ENCODE results near the gene SRBD1.

SRBD1 gene

DNA sequence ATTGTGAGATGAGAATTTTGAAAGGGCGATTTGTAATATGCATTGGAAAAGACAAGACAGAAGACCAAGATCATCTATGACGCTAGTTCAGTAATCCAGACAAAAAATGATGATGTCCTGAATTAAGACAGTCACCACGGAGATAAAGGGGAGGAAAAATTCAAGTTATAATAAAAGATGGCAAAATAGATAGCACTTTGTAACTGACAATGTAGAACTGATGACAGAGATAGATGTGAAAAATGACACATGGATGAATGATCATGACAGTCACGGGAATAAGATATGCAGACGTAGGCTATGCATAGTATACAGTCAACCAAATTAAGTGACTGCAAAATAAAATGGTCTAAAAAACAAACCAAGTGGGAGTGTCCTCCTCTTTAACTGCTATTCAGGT lies 59.2 kb downstream of the SRBD1 start:
- no peak for DNase-seq (ENCODE audit: low read depth)

DNA sequence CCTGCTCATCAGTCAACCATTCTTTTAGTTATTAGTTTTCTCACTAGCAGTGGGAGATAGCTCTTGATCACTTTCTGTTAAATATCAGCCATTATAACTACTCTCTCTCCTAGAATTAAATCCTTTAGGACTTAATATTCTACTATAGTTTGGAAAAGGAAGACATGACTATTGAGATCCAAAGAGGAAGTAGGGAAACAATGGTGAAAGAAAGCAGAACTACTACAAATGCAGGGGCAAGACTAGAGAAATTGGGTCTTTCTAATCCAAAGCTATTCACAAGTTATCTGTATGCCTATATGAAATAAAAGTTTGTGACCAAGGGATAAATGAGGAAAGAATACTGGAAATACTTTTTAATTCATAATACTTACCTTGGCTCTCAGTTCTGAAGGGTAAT lies 65.1 kb downstream of the SRBD1 start:
- no peak for DNase-seq (ENCODE audit: low read depth)

DNA sequence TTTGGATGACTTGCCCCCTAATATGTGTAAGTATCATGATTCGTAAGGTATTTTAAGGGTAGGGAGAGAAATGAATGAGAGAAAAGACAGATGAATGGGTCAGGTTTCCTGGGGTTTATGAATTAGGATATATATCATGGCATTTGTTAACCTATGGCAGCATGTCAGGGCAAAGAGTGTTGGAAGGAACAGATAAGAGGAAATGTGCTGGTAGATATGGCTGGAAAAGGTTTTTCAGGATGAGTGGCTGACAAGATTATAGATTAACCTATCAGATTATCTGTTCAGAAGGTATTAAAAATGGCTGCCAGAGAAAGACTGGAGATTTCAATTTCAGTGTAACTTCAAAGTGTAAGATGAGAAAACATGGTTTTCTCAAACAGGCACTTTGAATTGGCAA lies 67.8 kb downstream of the SRBD1 start:
- DNase-seq (ENCODE audit: low read depth), result no peak

DNA sequence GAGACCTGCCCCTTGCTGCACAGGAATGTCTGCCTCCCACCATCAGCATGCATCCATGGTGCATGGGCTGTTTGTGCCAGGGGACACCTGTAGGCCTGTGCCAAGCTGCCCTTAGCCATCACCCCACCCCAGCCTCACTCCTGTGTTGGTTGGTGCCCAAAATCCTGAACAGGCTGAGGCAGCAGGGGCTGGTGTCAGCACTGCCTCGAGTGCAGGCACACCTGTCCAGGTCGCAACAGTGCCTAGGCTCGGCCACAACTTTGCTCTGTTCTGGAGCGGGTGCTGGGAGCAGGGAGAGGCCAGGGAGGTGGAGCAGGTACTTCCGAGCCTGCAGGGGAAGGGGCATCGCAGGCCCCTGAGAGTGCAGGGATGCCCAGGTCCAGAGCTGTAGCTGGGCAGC lies 69.1 kb downstream of the SRBD1 start:
- DNase-seq (ENCODE audit: low read depth), result no peak

DNA sequence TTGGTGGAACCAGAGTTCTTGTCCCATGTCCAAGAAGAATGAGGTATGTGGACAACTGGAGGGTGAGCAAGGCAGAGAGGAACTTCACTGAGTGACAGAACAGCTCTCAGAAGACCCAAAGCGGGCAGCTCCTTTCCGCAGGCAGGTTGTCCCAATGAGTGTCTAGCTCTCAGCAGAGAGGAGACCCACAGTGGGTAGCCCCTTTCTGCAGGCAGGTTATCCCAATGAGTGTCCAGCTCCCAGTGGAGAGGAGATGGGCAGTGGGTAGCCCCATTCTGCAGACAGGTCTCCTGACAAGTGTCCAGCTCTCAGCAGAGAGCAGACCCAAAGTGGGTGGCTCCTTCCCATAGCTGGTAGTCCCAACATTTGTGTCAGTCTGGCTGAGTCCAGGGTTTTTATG lies 69.6 kb downstream of the SRBD1 start:
- no peak for DNase-seq (ENCODE audit: low read depth)

DNA sequence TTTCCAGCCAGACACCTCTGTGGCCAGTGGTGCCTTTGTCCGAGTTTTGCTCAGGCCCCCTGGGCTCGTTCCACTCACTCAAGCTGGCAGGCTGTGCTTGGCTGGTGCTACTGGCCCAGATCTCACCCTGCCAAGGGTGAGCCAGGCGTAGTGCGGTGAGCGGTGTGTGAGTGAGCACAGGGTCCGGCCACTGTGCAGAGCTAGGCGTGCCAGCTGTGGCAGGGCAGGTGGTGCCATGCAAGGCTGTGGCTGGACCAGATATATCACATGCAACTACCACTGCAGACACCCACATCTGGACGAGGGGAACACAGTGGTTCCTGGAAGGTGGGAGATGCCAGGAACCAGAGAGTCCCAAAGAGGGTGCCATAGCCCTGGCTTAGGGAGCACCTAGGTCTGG lies 70.1 kb downstream of the SRBD1 start:
- DNase-seq (ENCODE audit: low read depth), result no peak

DNA sequence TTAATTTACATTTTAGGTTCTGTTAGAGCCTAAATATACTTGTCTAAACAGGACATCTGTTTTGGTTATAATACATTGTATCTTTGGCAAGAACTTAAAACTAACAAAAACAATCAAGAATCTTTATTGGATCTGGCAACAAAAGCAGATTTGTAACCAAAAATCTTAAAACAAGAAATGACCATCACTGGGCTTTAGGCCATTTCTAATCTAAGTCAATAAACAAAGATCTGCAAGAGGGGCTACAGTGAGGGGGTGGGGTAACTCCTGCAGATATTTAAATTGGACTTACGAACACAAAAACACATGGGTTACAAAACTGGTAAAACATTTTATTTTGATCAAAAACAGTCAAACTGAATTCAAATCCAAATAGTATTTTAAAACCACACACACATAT lies 77.3 kb downstream of the SRBD1 start:
- DNase-seq (ENCODE audit: low read depth), result no peak

DNA sequence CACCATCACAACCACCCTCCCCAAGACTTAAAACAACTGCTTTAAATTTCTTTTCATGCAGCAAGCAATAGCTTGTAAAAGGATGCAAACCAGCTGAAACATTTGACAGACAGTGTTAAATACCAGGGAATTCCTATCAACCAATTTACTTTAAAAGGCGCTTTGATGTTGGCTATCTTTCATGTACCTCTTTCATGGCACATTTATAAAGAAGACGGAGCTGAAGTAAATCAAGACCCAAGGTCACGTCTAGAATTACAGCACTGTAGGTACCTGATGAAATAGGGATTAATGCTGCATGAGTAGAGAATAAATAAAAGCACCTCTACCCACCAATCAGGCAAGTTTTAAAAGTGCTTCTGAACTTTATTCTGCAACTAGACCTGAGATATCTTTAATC lies 78.9 kb downstream of the SRBD1 start:
- DNase-seq (ENCODE audit: low read depth), result no peak

DNA sequence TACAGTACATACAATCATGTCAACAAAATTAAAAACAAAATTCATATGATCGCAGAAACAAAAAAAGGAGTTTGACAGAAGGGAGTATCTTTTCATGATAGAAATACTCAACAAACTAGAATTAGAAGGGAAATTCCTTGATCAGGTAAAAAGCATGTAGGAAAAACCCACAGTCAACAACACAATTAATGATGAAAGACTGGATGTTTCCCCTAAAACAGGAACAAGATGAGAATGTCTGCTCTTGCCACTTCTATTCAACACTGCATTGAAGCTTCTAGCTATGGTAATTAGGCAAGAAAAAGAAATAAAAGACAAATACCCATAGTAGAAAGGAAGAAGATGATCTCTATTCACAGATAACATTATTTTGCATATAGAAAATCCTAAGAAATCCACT lies 87.1 kb downstream of the SRBD1 start:
- no peak for DNase-seq (ENCODE audit: low read depth)

DNA sequence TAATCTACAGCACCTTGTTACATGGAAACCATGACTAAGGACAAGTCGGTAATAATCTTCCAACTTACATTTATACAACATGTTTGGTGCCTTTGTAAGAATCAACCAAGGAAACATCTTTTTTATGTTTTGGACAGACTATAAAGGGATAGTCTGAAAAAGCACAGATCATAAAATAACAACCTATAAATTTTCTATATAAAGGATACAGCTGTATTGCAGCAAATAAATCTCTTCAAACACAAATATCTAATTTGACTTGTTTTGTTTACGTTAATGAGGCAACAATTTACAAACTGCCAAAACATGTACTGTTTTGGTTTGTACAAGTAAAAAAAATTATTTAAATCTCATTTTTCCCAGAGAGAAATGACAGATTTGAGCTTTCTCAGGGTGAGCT lies 92.5 kb downstream of the SRBD1 start:
- DNase-seq (ENCODE audit: low read depth), result no peak

DNA sequence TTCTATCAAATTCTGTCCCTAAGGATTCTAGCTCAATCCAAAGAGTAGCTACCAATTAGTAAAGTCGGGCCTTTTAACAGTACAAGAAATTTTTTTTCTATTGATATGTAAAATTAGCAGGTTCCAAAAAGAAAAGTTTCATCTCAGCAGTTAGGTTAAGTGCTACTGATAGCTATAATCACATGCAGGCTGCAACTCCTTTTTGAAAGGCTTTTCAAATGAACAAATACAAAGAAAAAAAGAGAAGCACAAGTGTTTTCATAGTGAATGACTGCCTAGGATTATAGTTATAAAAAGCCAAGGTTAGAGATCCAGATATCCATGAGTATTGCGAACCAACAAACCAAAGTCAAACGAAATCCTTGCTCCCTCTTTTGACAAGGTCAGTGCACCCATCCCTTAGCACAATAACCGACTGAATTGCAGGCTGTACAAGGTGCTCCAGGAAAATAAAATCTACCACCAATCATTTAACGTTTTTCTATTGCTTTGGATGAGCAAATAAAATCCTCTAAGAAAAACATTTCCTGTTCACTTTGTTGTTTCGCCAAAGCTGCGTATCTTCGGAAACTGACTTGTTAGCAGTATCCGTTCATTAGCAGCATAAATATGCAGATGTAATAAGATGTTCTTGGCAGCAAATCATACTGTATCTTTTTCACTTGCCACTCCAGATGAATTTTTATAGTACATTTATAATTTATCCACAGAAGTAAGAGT lies 100.2 kb downstream of the SRBD1 start:
- DNase-seq (ENCODE audit: low read depth), result no peak

DNA sequence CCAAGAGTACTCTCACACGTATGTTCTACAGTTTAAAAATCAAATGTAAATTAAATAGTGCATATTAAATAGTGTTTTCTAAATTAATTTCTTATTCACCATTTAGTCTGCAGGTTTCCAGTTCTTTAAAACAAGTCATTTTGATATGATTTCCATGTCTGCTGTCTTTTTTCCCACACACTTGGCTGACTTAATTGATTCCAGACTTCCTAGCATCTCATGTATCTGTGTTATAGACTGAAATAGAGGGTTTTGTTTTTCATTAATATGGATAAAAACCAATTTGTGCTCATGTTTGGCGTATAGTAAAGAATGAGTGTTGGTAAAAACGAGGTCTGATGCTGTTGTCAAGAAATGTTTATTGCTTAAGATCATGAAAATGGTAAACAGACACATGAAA lies 104.3 kb downstream of the SRBD1 start:
- no peak for DNase-seq (ENCODE audit: low read depth)

DNA sequence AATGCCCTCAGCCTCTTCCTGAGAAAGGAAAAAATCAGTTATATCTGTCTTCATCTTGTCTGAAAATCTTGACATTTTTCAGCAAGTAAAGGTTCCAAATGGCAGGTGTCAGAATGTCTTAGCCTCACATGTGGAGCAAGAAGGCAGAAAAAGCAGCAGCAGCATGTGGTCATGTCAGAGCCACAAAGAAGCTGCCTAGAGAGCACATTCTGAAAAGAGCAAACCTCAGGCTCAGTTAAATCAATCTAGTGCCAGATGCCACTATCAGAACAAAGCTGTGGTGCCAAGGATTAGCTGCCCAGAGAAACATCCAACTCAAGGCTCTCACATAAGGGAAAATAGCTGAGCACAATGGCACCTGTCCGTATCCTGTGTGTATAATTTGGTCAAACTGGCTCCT lies 105.9 kb downstream of the SRBD1 start:
- no peak for DNase-seq (ENCODE audit: low read depth)

DNA sequence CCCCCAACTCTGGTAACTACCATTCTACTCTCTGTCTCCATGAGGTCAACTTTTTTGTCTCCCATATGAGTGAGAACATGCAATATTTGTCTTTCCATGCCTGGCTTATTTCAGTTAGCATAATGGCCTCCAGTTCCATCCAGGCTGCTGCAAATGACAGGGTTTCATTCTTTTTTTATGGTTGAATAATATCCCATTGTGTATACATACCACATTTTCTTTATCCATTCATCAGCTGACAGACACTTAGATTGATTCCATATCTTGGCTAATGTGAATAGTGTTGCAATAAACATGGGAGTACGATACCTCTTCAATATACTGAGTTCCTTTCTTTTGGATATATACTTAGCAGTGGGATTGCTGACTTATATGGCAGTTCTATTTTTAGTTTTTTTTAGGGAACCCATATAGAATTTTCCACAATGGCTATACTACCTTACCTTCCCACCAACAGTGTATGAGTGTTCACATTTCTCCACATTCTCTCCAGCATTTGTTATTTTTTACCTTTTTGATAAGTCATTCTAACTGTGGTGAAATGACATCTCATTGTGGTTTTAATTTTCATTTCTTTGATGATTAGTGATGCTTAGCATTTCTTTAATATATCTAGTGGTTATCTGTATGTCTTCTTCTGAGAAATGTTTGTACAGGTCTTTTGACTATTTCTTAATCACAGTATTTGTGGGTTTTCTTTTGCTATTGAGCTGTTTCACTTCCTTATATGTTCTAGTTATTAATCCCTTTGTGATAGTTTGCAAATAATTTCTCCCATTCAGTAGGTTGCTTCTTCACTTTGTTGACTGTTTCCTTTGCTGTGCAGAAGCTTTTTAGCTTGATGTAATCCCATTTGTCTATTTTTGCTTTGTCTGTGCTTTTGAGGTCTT lies 112.2 kb downstream of the SRBD1 start:
- DNase-seq (ENCODE audit: low read depth), result no peak

DNA sequence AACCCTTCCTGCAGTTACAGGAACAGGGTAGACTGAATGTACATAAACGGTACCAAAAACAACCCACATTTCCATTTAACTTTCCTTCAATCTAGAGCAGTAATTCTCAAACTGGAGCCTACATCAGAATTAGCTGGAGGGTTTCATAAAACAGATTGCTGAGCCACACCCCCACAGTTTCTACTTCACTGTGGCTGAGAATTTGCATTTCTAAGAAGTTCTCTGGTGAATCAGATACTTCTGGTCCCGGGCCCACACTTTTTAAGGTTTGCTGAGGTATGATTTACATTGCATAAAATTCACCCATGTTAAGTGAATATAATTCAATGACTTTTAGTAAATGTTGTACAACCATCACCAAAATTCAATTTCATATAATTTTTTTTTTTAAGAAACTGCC lies 113.7 kb downstream of the SRBD1 start:
- DNase-seq (ENCODE audit: low read depth), result no peak

DNA sequence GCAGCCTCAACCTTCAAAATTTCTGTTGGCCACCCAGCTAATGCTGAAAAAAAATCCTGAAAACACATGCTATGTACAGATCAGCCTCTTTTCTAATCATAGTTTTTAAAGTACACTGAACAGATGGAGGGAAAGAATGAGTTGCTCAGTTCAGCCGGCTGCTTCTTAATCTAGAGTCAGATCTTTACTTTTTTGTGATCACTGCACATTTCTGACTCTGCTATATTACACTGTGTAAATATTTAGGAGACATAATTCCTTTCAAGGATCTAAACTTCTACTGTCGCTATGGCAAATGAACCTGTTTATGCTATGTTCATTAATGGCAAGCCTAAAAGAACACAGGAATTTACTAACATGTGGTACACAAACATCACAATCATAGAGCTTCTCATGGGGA lies 114.2 kb downstream of the SRBD1 start:
- DNase-seq (ENCODE audit: low read depth), result no peak

DNA sequence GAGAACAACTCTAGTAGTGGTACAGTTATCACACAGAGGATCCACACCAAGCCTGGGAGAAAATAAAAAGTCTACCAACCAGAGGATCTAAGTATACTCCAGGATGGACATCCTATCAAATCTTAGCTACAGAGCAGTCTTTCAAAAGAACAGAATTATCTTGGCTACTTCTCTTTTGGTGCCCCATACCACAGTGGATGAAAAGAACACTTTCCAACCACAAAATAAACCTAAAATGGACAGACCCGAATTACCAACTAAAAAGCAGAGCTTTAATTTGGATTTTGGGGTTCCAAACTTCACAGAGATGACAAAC lies 116.1 kb downstream of the SRBD1 start:
- no peak for DNase-seq (ENCODE audit: low read depth)

DNA sequence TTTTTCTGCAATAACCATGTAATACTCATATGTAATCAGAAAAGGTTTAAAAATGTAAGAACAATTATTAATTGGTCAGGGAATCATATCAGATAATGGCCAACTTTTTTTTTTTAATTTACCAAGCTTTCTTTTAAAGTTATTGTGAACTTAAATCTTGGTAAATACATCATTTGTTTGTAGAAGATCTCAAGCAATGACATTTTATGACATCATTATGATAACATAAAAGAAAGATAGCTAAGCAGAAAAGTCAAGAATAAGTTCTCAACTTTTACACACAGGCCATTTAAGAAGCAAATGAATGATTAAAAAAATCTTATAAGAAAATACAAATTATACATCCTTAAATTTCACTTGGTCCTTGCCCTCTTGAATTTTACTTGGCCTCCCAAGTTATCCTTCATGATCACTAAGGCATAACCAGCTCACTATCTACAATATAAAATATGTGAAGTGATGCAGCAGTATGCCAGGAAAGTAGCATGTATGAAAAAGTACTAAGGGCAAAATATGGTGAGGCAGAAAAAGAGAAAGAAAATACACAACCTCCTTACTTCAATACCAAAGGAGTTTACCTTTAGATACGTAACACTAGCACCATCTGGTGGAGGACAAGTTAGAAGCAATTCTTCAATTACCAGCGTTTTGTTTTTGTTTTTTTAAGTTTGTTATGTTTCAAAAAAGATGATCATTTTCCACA lies 116.6 kb downstream of the SRBD1 start:
- DNase-seq (ENCODE audit: low read depth), result peak; percentile 36

DNA sequence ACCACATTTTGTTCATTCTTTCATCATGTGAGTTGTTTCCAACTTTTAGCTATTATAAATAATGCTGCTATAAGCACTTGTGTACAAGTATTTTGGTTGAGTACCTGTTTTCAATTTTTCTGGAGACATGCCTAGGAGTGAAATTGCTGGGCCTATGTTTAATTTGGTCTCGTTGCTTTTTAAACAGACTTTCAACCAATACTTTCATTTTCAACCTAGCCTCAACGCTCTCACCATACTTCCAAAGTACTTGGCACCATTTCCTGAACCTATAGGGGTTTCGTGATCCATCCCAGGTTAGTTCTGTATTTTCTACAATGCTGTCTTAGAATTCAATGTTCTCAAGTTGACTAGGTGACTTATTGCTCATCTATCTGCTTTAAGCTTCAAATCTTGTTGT lies 126.1 kb downstream of the SRBD1 start:
- DNase-seq (ENCODE audit: low read depth), result no peak

DNA sequence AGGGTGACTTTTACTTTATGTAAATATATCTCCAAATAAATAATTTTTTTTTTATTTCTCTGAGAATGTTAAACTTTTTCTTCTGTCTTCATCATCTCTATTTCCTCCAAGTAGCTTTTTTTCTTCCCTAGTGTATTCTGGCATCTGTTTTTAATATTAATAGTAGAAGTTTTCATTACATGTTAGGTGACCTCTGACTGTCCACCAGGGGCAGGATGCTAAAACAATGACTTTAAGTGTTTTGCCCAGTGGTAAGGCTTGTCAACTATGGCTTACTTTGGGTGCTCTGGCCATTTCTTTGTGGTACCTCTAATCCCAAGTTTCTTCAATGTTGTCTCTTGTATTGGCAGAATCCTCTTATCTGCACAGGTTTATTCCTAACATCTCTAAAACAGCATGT lies 127.1 kb downstream of the SRBD1 start:
- DNase-seq (ENCODE audit: low read depth), result no peak

DNA sequence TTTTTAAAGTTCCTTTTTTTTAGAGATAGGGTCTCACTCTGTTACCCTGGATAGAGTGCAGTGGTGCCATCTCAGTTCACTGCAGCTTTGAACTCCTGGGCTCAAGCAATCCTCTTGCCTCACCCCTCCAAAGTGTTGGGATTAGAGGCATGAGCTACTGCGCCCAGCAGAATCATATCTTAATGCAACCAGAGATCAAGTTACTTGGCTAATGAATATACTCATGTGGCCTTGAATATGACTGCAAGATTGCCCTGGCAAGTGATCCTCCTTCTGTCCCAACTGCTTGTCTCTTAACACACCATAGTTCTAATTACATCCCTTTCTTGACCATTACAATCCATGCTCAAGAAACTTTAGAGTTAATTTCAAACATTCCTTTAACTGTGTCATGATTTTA lies 133.5 kb downstream of the SRBD1 start:
- no peak for DNase-seq (ENCODE audit: low read depth)

DNA sequence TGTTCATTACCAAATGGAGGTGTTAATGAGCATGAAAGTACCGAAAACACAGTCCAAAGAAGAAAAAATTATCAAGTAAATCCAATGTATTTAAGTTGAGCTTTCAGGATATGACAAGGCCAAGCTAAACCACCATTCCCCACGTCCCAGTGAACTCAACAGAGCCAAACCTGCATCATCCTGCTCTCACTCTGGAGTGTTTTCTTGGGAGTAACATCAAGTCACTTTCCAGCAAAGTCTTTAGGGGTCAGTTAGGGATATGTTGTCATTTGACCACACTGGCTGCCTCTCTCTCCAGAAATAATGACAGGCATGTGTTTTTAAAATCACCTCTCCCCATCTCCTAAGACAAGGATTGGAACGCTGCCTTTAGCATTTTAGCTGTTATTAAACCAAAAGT lies 140.5 kb downstream of the SRBD1 start:
- no peak for DNase-seq (ENCODE audit: low read depth)

All from GM04504 (cell line).